Suprapubic skin (tissue), 4 donors: ENCODE data around the gene ERBB4. TPM values are rescaled to one million over a fixed set of nuclear protein-coding genes. Genes with fewer than 3 reads are reported as not detected.

Experiments used
- DNase-seq, 2 donors: peaks; one replicate each; pipeline ENCODE4 v3.0.0-alpha.2; 2019; ENCODE audit warnings: low spot score in 2 of 2
- H3K27ac ChIP-seq: fragments of 200-600 bp; sonication (generic); one replicate; pipeline ENCODE4 v1.5.1; 2019
- H3K27me3 ChIP-seq: fragments of 200-600 bp; sonication (generic); one replicate; pipeline ENCODE4 v1.5.1; 2019
- H3K36me3 ChIP-seq: fragments of 200-600 bp; sonication (generic); one replicate; pipeline ENCODE4 v1.5.1; 2019
- H3K4me1 ChIP-seq: fragments of 200-600 bp; sonication (generic); one replicate; pipeline ENCODE4 v1.5.1; 2019
- H3K4me3 ChIP-seq: fragments of 200-600 bp; sonication (generic); one replicate; pipeline ENCODE4 v1.5.1; 2019; ENCODE audit warnings: mild to moderate bottlenecking
- H3K9me3 ChIP-seq: fragments of 200-600 bp; sonication (generic); one replicate; pipeline ENCODE4 v1.5.1; 2019
- CTCF ChIP-seq, 2 donors: fragments of 200-600 bp in 1 of 2; fragments of 450-650 bp in 1 of 2; sonication (generic) in 1 of 2; IDR thresholded peaks; one replicate each; pipeline ENCODE4 v1.5.1; 2016 to 2019; ENCODE audit warnings: antibody characterized with exemption in 2 of 2, mild to moderate bottlenecking in 1 of 2, moderate library complexity in 1 of 2
- EP300 ChIP-seq: sonication (generic); formaldehyde crosslinking; IDR thresholded peaks from one replicate; pipeline ENCODE4 v1.6.1; 2017; ENCODE audit warnings: antibody characterized with exemption
- POLR2A ChIP-seq, 2 donors: fragments of 450-650 bp; IDR thresholded peaks; one replicate each; pipeline ENCODE4 v1.6.1; 2017; ENCODE audit warnings: antibody characterized with exemption in 2 of 2, mild to moderate bottlenecking in 2 of 2, moderate library complexity in 2 of 2
- POLR2AphosphoS5 ChIP-seq, 3 donors: sonication (generic); formaldehyde crosslinking; IDR thresholded peaks; one replicate each; pipeline ENCODE4 v1.6.1; 2017; ENCODE audit warnings: antibody characterized with exemption in 3 of 3
- WGBS: methylation state at CpG from one replicate; pipeline ENCODE4 v1.1.5; 2018; 5-methylcytosine and 5-hydroxymethylcytosine counted together
- total RNA-seq, 4 donors: library from RNA; depleted of rRNA; stranded (reverse); fragments of >200 nt; gene quantifications; one replicate each; pipeline ENCODE4 v1.1.0, GENCODE V29; 2016

Gene ERBB4
- total RNA-seq, 4 donors from 2014 or later, result 0.95 to 6.4 (median 1.5) TPM

DNA sequence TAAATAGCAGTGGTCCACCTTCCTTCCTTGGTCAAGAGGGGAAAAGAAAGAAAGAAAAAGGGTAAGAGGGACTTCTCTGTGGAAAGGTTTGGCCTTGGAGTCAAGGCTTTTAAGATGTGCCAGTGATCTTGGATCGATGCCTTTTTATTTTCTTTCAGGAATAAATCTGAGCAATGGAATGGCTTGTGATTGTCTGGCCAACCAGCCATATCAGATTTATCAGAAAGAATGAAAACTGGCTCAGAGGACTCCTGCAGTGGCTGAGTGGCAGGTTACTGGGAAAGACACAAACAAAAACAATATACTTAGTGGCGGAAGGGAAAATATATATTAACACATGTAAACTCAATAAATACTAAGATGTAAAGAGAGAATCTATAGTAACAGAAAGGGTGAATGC, 4.3 kb downstream of the ERBB4 start:
- 94% methylated on average over 2 of the region's 2 CpGs for WGBS
- TF ChIP-seq CTCF (IDR thresholded peaks at IDR 0.05) (no peak), EP300 (no peak), POLR2A (IDR thresholded peaks at IDR 0.05) (no peak), POLR2AphosphoS5 (IDR thresholded peaks at IDR 0.05) (no peak)

DNA sequence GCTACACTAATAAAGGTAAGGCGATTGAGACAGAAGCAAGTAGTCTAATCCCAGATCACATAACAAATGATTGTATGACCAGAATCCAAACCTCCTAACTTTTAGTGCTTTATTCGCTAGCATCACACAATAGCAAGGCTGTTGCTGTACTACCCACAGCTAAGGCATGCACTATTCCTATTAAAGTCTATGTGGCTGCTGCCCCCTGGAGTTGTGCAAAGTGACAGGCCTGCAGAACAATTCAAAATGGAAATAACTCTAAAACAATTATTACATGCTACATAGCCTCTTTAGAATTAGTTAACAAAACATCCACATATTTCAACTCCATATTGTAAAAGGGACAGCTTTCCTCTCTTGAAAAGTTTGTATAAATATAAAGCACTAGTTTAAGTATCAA, 6.0 kb downstream of the ERBB4 start:
- WGBS, result 97% methylated on average over 2 of the region's 2 CpGs
- TF ChIP-seq POLR2A (IDR thresholded peaks at IDR 0.05), result no peak
- TF ChIP-seq CTCF (IDR thresholded peaks at IDR 0.05), result no peak
- TF ChIP-seq POLR2AphosphoS5 (IDR thresholded peaks at IDR 0.05), result no peak
- no peak for TF ChIP-seq EP300
- DNase-seq, result no peak
- Histone ChIP-seq H3K27ac (no peak overlapping the region), H3K27me3 (peaks cover 26% of the 10 kb centered on the region), H3K36me3 (no peaks in the 10 kb centered on the region), H3K4me3 (no peak overlapping the region), H3K9me3 (no peaks in the 10 kb centered on the region), H3K4me1 (peaks cover 15% of the 10 kb centered on the region)

More for the DNA sequence above, 4.3 kb downstream of the ERBB4 start:
- Histone ChIP-seq H3K4me1 (peaks cover 31% of the 10 kb centered on the region), H3K27ac (no peak overlapping the region), H3K9me3 (no peaks in the 10 kb centered on the region), H3K36me3 (no peaks in the 10 kb centered on the region), H3K27me3 (peaks cover 41% of the 10 kb centered on the region), H3K4me3 (no peak overlapping the region)
- DNase-seq, result no peak

GRCh38 chr2:212532087-212532486, 6.5 kb downstream of the ERBB4 start:
- H3K4me1 ChIP-seq, result peaks cover 10% of the 10 kb centered on the region
- WGBS, result 84% methylated on average over 3 of the region's 3 CpGs
- no peak for TF ChIP-seq POLR2AphosphoS5 (IDR thresholded peaks at IDR 0.05)
- TF ChIP-seq CTCF (IDR thresholded peaks at IDR 0.05), result no peak
- TF ChIP-seq EP300, result no peak
- no peak for TF ChIP-seq POLR2A (IDR thresholded peaks at IDR 0.05)
- H3K4me3 ChIP-seq, result no peak overlapping the region
- H3K9me3 ChIP-seq, result no peaks in the 10 kb centered on the region
- no peak overlapping the region for H3K27ac ChIP-seq
- H3K36me3 ChIP-seq, result no peaks in the 10 kb centered on the region
- no peak for DNase-seq
- H3K27me3 ChIP-seq, result peaks cover 21% of the 10 kb centered on the region

- peaks cover 4% of the 10 kb centered on the region for H3K4me1 ChIP-seq
- TF ChIP-seq POLR2AphosphoS5 (IDR thresholded peaks at IDR 0.05) (no peak), CTCF (IDR thresholded peaks at IDR 0.05) (no peak), EP300 (no peak), POLR2A (IDR thresholded peaks at IDR 0.05) (no peak)
- no peak overlapping the region for H3K4me3 ChIP-seq
- H3K9me3 ChIP-seq, result no peaks in the 10 kb centered on the region
- H3K27ac ChIP-seq, result no peak overlapping the region
- DNase-seq, result no peak
- peaks cover 16% of the 10 kb centered on the region for H3K27me3 ChIP-seq
- 86% methylated on average over 1 of the region's 1 CpG for WGBS
- H3K36me3 ChIP-seq, result no peaks in the 10 kb centered on the region
Observed at GRCh38 chr2:212531499-212531898, 7.1 kb downstream of the ERBB4 start.

- H3K9me3 ChIP-seq, result no peaks in the 10 kb centered on the region
- TF ChIP-seq EP300, result no peak
- TF ChIP-seq POLR2AphosphoS5 (IDR thresholded peaks at IDR 0.05), result no peak
- TF ChIP-seq POLR2A (IDR thresholded peaks at IDR 0.05), result no peak
- no peak for TF ChIP-seq CTCF (IDR thresholded peaks at IDR 0.05)
- no peaks in the 10 kb centered on the region for H3K36me3 ChIP-seq
- no peak overlapping the region for H3K27ac ChIP-seq
- H3K4me1 ChIP-seq, result peaks cover under 1% of the 10 kb centered on the region
- H3K27me3 ChIP-seq, result peaks cover 11% of the 10 kb centered on the region
- WGBS, result 62% methylated on average over 3 of the region's 3 CpGs
- DNase-seq, result no peak
- no peak overlapping the region for H3K4me3 ChIP-seq
Observed at GRCh38 chr2:212530991-212531390, 7.6 kb downstream of the ERBB4 start.
